Measurements from ENCODE around the gene SCAI. TPM values are rescaled to one million over a fixed set of nuclear protein-coding genes. Genes with fewer than 3 reads are reported as not detected.

The SCAI gene
- total and polyA plus RNA-seq, 9 of the 15 experiments (the other 6 are each of a cell fraction or from before 2014, with no cell fraction given), result 0.70 to 12.4 (median 4.2) TPM

GRCh38 chr9:125189361-125190289 is 46.3 kb upstream of the SCAI start, which contains the start of gene PPP6C (continued):
- no peak for TF ChIP-seq ZNF436 (CRISPR knock-in tag; IDR thresholded peaks at IDR 0.05)
- no peak for TF ChIP-seq MED1 (CRISPR knock-in tag; IDR thresholded peaks at IDR 0.05; ENCODE audit: borderline replicate concordance)
- TF ChIP-seq HLTF (IDR thresholded peaks at IDR 0.05), result no peak
- TF ChIP-seq RB1 (IDR thresholded peaks at IDR 0.05; ENCODE audit: low read depth), result peak; percentile 97
- TF ChIP-seq MYNN (IDR thresholded peaks at IDR 0.05), result no peak
- no peak for TF ChIP-seq MYNN (CRISPR knock-in tag; IDR thresholded peaks at IDR 0.05)
- TF ChIP-seq RERE (CRISPR knock-in tag; IDR thresholded peaks at IDR 0.05; ENCODE audit: borderline replicate concordance), result no peak
- TF ChIP-seq RBFOX2 (IDR thresholded peaks at IDR 0.05; ENCODE audit: low read depth, low read length), result peak; percentile 91
- TF ChIP-seq KDM1A (IDR thresholded peaks at IDR 0.05), result no peak
- no peak for TF ChIP-seq ASH1L (IDR thresholded peaks at IDR 0.05; ENCODE audit: borderline replicate concordance, low read depth, partially characterized antibody)
- TF ChIP-seq ZNF584 (CRISPR knock-in tag; IDR thresholded peaks at IDR 0.05; ENCODE audit: low read depth), result peak; percentile 88
- TF ChIP-seq, protein P1, sequence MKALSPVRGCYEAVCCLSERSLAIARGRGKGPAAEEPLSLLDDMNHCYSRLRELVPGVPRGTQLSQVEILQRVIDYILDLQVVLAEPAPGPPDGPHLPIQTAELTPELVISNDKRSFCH (CRISPR knock-in tag; IDR thresholded peaks at IDR 0.05), result no peak
- TF ChIP-seq, protein P1 (tag; IDR thresholded peaks at IDR 0.05), result 0 out of 2 replicates have a peak, but pooled peaks have one; percentile 28
- TF ChIP-seq KHSRP (IDR thresholded peaks at IDR 0.05), result no peak
- no peak for TF ChIP-seq NFIX (CRISPR knock-in tag; IDR thresholded peaks at IDR 0.05; ENCODE audit: low read depth)
- TF ChIP-seq TCF7 (IDR thresholded peaks at IDR 0.05; ENCODE audit: borderline replicate concordance), result no peak
- 0 out of 2 replicates have a peak, but pooled peaks have one; percentile 15 for TF ChIP-seq NR3C1 (CRISPR knock-in tag; IDR thresholded peaks at IDR 0.05)
- no peak for TF ChIP-seq IRF2 (CRISPR knock-in tag; IDR thresholded peaks at IDR 0.05)
- no peak for TF ChIP-seq ZNF239 (CRISPR knock-in tag; IDR thresholded peaks at IDR 0.05)
- no peak for TF ChIP-seq EWSR1 (IDR thresholded peaks at IDR 0.05; ENCODE audit: borderline replicate concordance, low read depth, partially characterized antibody)
- TF ChIP-seq ZNF766 (CRISPR knock-in tag; conservative IDR thresholded peaks at IDR 0.05), result no peak
- TF ChIP-seq NFXL1 (CRISPR knock-in tag; IDR thresholded peaks at IDR 0.05), result no peak
- TF ChIP-seq ATF1 (CRISPR knock-in tag; IDR thresholded peaks at IDR 0.05), result peak; percentile 86
- peak; percentile 96 for TF ChIP-seq ATF1 (tag; IDR thresholded peaks at IDR 0.05)
- 0 out of 2 replicates have a peak, but pooled peaks have one; percentile 44 for TF ChIP-seq FOXK1 (CRISPR knock-in tag; IDR thresholded peaks at IDR 0.05; ENCODE audit: borderline replicate concordance)

Data from K562 (cell line).